Transverse colon (tissue), 4 donors: ENCODE results near the gene GRM8. TPM values are rescaled to one million over a fixed set of nuclear protein-coding genes. Genes with fewer than 3 reads are reported as not detected.

Experiments
- DNase-seq: peaks from one replicate; pipeline ENCODE4 v3.0.0-alpha.2; 2019
- H3K27ac ChIP-seq, 4 donors: fragments of 200-600 bp; sonication (generic); 2 replicates each; pipeline ENCODE4 v1.5.1; 2016 to 2018; ENCODE audit warnings: inconsistent platforms in 4 of 4
- H3K27me3 ChIP-seq: fragments of 200-600 bp; sonication (generic); 2 replicates; pipeline ENCODE4 v1.5.1; 2017; ENCODE audit warnings: inconsistent platforms
- H3K36me3 ChIP-seq, 4 donors: fragments of 200-600 bp; sonication (generic); 2 replicates each; pipeline ENCODE4 v1.5.1; 2017 to 2019; ENCODE audit warnings: inconsistent platforms in 4 of 4
- H3K4me1 ChIP-seq, 4 donors: fragments of 200-600 bp; sonication (generic); 2 replicates each; pipeline ENCODE4 v1.5.1; 2017 to 2020; ENCODE audit warnings: inconsistent platforms in 4 of 4
- H3K4me3 ChIP-seq, 4 donors: fragments of 200-600 bp; sonication (generic); 1 replicate in 1 of 4; 2 replicates in 3 of 4; pipeline versions ENCODE4 v1.5.1 to v1.6.1; 2017 to 2019; ENCODE audit warnings: inconsistent platforms in 4 of 4
- H3K9me3 ChIP-seq, 2 donors: fragments of 200-600 bp; sonication (generic); 2 replicates each; pipeline ENCODE4 v1.5.1; 2017 to 2019; ENCODE audit warnings: inconsistent platforms in 2 of 2
- CTCF ChIP-seq, 5 experiments: fragments of 200-600 bp in 3 of 5; fragments of 450-650 bp in 2 of 5; sonication (generic) in 3 of 5; IDR thresholded peaks; 1 replicate in 2 of 5; 2 replicates in 3 of 5; pipeline ENCODE4 v1.5.1; 2016 to 2017; ENCODE audit warnings: antibody characterized with exemption in 5 of 5, inconsistent platforms in 3 of 5, mild to moderate bottlenecking in 2 of 5, moderate library complexity in 1 of 5
- EP300 ChIP-seq: sonication (generic); formaldehyde crosslinking; IDR thresholded peaks from one replicate; pipeline ENCODE4 v1.6.1; 2017; ENCODE audit warnings: antibody characterized with exemption, low read depth
- POLR2A ChIP-seq: fragments of 450-650 bp; IDR thresholded peaks from one replicate; pipeline ENCODE4 v1.6.1; 2016; ENCODE audit warnings: antibody characterized with exemption, mild to moderate bottlenecking, moderate library complexity
- POLR2AphosphoS5 ChIP-seq, 3 donors: sonication (generic); formaldehyde crosslinking; IDR thresholded peaks; one replicate each; pipeline ENCODE4 v1.6.1; 2016; ENCODE audit warnings: antibody characterized with exemption in 3 of 3
- WGBS, 2 donors: methylation state at CpG; one replicate each; pipeline ENCODE4 v1.1.5; 2018; ENCODE audit warnings: low coverage in 1 of 2; 5-methylcytosine and 5-hydroxymethylcytosine counted together
- in situ Hi-C, 4 donors: fragments of 200-750 bp; cut with MboI; loops; one replicate each; pipeline versions ENCODE4 v1.15.0 to v1.15.1; 2017; ENCODE audit warnings: low sequenced_read_pairs in 3 of 4, low pct_ligation_motif_present in 1 of 4, low pct_unique_long_range_greater_than_20kb in 1 of 4
- intact Hi-C: fragments of 100-400 bp; cut with DNase I; formaldehyde crosslinking; loops from one replicate; pipeline ENCODE4 v1.15.1; 2023; ENCODE audit warnings: low total_unique reads
- total RNA-seq, 4 donors: library from RNA; depleted of rRNA; stranded (reverse); fragments of >200 nt; gene quantifications; one replicate each; pipeline ENCODE4 v1.1.0, GENCODE V29; 2016

Gene GRM8
- total RNA-seq, 4 donors from 2014 or later, result 0.68 to 9.7 (median 2.9) TPM

- in situ Hi-C loops (no loop called here), intact Hi-C loops (no loop called here)
- no peaks in the 10 kb centered on the region for H3K4me1 ChIP-seq
- no peaks in the 10 kb centered on the region for H3K36me3 ChIP-seq
- H3K27ac ChIP-seq, result no peak overlapping the region
- no peak overlapping the region for H3K4me3 ChIP-seq
- H3K27me3 ChIP-seq, result no peaks in the 10 kb centered on the region
- DNase-seq, result no peak
- WGBS, 2 donors, result 61 to 76% methylated on average over 4 of the region's 4 CpGs
- no peaks in the 10 kb centered on the region for H3K9me3 ChIP-seq
- TF ChIP-seq EP300 (no peak), POLR2A (no peak), POLR2AphosphoS5 (IDR thresholded peaks at IDR 0.05) (no peak), CTCF (IDR thresholded peaks at IDR 0.05) (no peak)
Observed at GRCh38 chr7:127207230-127207629, 45.5 kb downstream of the GRM8 start.

- 75 to 76% methylated on average over 2 of the region's 2 CpGs for WGBS, 2 donors
- no peak for DNase-seq
- Histone ChIP-seq H3K36me3 (no peaks in the 10 kb centered on the region), H3K27me3 (no peaks in the 10 kb centered on the region), H3K9me3 (no peaks in the 10 kb centered on the region), H3K4me1 (no peaks in the 10 kb centered on the region), H3K27ac (no peak overlapping the region), H3K4me3 (no peak overlapping the region)
- TF ChIP-seq POLR2AphosphoS5 (IDR thresholded peaks at IDR 0.05) (no peak), EP300 (no peak), CTCF (IDR thresholded peaks at IDR 0.05) (no peak), POLR2A (no peak)
- intact Hi-C loops (no loop called here), in situ Hi-C loops (no loop called here)
Observed at GRCh38 chr7:127194571-127194970, 58.2 kb downstream of the GRM8 start.

GRCh38 chr7:127189886-127190285, 62.9 kb downstream of the GRM8 start:
- Histone ChIP-seq H3K27ac (no peak overlapping the region), H3K4me1 (no peaks in the 10 kb centered on the region), H3K27me3 (no peaks in the 10 kb centered on the region), H3K36me3 (no peaks in the 10 kb centered on the region), H3K9me3 (no peaks in the 10 kb centered on the region), H3K4me3 (no peak overlapping the region)
- no peak for TF ChIP-seq CTCF (IDR thresholded peaks at IDR 0.05)
- TF ChIP-seq POLR2A, result no peak
- no peak for TF ChIP-seq EP300
- no peak for TF ChIP-seq POLR2AphosphoS5 (IDR thresholded peaks at IDR 0.05)
- in situ Hi-C loops, result no loop called here
- intact Hi-C loops, result no loop called here
- DNase-seq, result no peak
- WGBS, 2 donors, result 61 to 100% methylated on average over 1 to 3 of the region's 3 CpGs

- H3K4me3 ChIP-seq, result no peak overlapping the region
- H3K27ac ChIP-seq, result no peak overlapping the region
- no peaks in the 10 kb centered on the region for H3K9me3 ChIP-seq
- 46 to 74% methylated on average over 2 of the region's 2 CpGs for WGBS, 2 donors
- no peaks in the 10 kb centered on the region for H3K27me3 ChIP-seq
- no peak for TF ChIP-seq EP300
- no peak for TF ChIP-seq POLR2A
- no peak for TF ChIP-seq CTCF (IDR thresholded peaks at IDR 0.05)
- TF ChIP-seq POLR2AphosphoS5 (IDR thresholded peaks at IDR 0.05), result no peak
- H3K36me3 ChIP-seq, result no peaks in the 10 kb centered on the region
- in situ Hi-C loops (no loop called here), intact Hi-C loops (no loop called here)
- no peaks in the 10 kb centered on the region for H3K4me1 ChIP-seq
- no peak for DNase-seq
Observed at GRCh38 chr7:127189074-127189473, 63.7 kb downstream of the GRM8 start.
